ENCODE measurements around the gene MITF. TPM values are rescaled to one million over a fixed set of nuclear protein-coding genes. Genes with fewer than 3 reads are reported as not detected.

MITF gene
- total RNA-seq, 1 experiment from 2014 or later: 1.9 TPM

DNA sequence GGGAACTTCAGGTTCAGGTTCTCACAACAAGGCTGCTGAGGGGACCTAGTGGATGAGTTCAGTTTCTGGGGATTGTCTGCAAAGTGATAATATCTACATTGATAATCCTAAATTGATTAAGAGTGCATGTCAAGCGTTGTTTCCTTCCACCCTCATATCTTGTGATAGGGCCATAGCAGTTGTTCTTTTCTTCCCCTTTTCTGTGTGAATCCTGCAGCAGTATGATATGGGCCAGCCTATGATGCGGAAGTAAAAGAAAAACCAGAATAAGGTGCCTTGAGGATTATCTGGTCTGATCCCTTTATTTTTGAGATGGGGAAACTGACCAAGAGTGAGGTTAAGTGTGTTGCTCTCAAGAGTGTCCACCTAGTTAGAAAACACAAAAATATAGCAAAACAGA is 86.2 kb downstream of the MITF start:
- Histone ChIP-seq H2AFZ (ENCODE audit: low read depth, low read length, poor library complexity, severe bottlenecking) (no peak overlapping the region), H3K9ac (ENCODE audit: low read length) (no peak overlapping the region), H3K9me2 (ENCODE audit: insufficient read depth) (no peaks in the 10 kb centered on the region), H3K79me2 (ENCODE audit: insufficient read depth, low read length) (no peaks in the 10 kb centered on the region), H3K27ac (ENCODE audit: low read depth, low read length) (no peak overlapping the region), H3K4me3 (replicated peaks in 1 of 2; ENCODE audit: low read depth in 1 of 2, low read length in 2 of 2) (no peak overlapping the region), H3K36me3 (ENCODE audit: control insufficient read depth in 1 of 2, insufficient read depth in 2 of 2, low read length in 2 of 2) (no peaks in the 10 kb centered on the region), H3K4me2 (ENCODE audit: low read length) (no peak overlapping the region), H3K9me3 (ENCODE audit: control insufficient read depth in 1 of 2, insufficient read depth in 1 of 2, low read depth in 1 of 2, low read length in 2 of 2) (no peaks in the 10 kb centered on the region), H3K27me3 (ENCODE audit: insufficient read depth, low read length) (no peaks in the 10 kb centered on the region), H3K4me1 (ENCODE audit: control insufficient read depth in 1 of 2, insufficient read depth in 2 of 2, low read length in 2 of 2) (no peaks in the 10 kb centered on the region), H4K20me1 (ENCODE audit: insufficient read depth) (no peaks in the 10 kb centered on the region)
- no TSS peak for BruUV-seq (replicated peaks)
- no peak for ATAC-seq
- ChIA-PET RAD21 (ENCODE audit: low non-redundant PET in 1 of 2, low total read pairs in 2 of 2, uncharacterized antibody in 2 of 2, unreplicated experiment in 2 of 2) (no interaction called here), POLR2A (no interaction called here), CTCF (no interaction called here)
- TF ChIP-seq POLR2A (IDR thresholded peaks at IDR 0.05; ENCODE audit: borderline replicate concordance, extremely low read depth, insufficient read depth, insufficient read length) (no peak), TCF7L2 (IDR thresholded peaks at IDR 0.05; ENCODE audit: borderline replicate concordance, extremely low read depth, insufficient read depth, insufficient read length) (no peak)
- TF ChIP-seq, protein P1, sequence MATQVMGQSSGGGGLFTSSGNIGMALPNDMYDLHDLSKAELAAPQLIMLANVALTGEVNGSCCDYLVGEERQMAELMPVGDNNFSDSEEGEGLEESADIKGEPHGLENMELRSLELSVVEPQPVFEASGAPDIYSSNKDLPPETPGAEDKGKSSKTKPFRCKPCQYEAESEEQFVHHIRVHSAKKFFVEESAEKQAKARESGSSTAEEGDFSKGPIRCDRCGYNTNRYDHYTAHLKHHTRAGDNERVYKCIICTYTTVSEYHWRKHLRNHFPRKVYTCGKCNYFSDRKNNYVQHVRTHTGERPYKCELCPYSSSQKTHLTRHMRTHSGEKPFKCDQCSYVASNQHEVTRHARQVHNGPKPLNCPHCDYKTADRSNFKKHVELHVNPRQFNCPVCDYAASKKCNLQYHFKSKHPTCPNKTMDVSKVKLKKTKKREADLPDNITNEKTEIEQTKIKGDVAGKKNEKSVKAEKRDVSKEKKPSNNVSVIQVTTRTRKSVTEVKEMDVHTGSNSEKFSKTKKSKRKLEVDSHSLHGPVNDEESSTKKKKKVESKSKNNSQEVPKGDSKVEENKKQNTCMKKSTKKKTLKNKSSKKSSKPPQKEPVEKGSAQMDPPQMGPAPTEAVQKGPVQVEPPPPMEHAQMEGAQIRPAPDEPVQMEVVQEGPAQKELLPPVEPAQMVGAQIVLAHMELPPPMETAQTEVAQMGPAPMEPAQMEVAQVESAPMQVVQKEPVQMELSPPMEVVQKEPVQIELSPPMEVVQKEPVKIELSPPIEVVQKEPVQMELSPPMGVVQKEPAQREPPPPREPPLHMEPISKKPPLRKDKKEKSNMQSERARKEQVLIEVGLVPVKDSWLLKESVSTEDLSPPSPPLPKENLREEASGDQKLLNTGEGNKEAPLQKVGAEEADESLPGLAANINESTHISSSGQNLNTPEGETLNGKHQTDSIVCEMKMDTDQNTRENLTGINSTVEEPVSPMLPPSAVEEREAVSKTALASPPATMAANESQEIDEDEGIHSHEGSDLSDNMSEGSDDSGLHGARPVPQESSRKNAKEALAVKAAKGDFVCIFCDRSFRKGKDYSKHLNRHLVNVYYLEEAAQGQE (IDR thresholded peaks at IDR 0.05; ENCODE audit: low read depth): no peak
- intact Hi-C loops (cut with micrococcal nuclease): no loop called here
- no peak for DNase-seq (ENCODE audit: low read depth, low spot score)

DNA sequence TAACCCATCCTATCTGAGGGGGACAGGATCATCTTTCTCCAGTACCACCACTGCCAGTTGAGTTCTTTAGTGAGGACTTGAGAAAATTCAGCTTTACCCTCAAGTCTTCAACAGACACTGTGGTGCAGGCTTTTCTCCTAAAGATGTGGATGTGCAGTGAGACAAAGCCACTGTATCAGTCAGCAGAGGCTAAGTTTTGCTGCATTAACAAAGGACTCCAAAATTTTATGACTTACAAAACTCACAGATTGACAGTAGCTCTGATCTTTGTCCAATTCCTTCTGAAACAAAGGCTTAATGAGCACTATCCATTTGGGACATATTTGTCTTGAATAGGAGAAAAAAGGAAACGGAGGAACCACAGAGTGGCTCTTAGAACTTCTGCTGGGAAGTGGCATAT is 87.9 kb downstream of the MITF start:
- Histone ChIP-seq H3K9me2 (ENCODE audit: insufficient read depth) (no peaks in the 10 kb centered on the region), H3K4me2 (ENCODE audit: low read length) (no peak overlapping the region), H4K20me1 (ENCODE audit: insufficient read depth) (no peaks in the 10 kb centered on the region), H3K4me1 (ENCODE audit: control insufficient read depth in 1 of 2, insufficient read depth in 2 of 2, low read length in 2 of 2) (no peaks in the 10 kb centered on the region), H3K4me3 (replicated peaks in 1 of 2; ENCODE audit: low read depth in 1 of 2, low read length in 2 of 2) (no peak overlapping the region), H3K9me3 (ENCODE audit: control insufficient read depth in 1 of 2, insufficient read depth in 1 of 2, low read depth in 1 of 2, low read length in 2 of 2) (no peaks in the 10 kb centered on the region), H3K36me3 (ENCODE audit: control insufficient read depth in 1 of 2, insufficient read depth in 2 of 2, low read length in 2 of 2) (no peaks in the 10 kb centered on the region), H3K9ac (ENCODE audit: low read length) (no peak overlapping the region), H2AFZ (ENCODE audit: low read depth, low read length, poor library complexity, severe bottlenecking) (no peak overlapping the region), H3K27ac (ENCODE audit: low read depth, low read length) (no peak overlapping the region), H3K27me3 (ENCODE audit: insufficient read depth, low read length) (no peaks in the 10 kb centered on the region), H3K79me2 (ENCODE audit: insufficient read depth, low read length) (no peaks in the 10 kb centered on the region)
- RAD21 ChIA-PET (ENCODE audit: low non-redundant PET in 1 of 2, low total read pairs in 2 of 2, uncharacterized antibody in 2 of 2, unreplicated experiment in 2 of 2): no interaction called here
- DNase-seq (ENCODE audit: low read depth, low spot score) (no peak), ATAC-seq (no peak)
- intact Hi-C loops (cut with micrococcal nuclease): no loop called here
- TF ChIP-seq POLR2A (IDR thresholded peaks at IDR 0.05; ENCODE audit: borderline replicate concordance, extremely low read depth, insufficient read depth, insufficient read length) (no peak), POLR2AphosphoS5 (IDR thresholded peaks at IDR 0.05; ENCODE audit: low read depth, low read length) (no peak)
- CTCF ChIA-PET: no interaction called here
- no TSS peak for BruUV-seq (replicated peaks)
- POLR2A ChIA-PET: no interaction called here

All from HCT116 (cell line).